HG03442 (cell line): ENCODE results near the gene RNF141.
A peak's percentile ranks its signal among the peaks of the same experiment; 100 is the strongest.

Experiments used
- ATAC-seq: cut with Tn5 transposase; IDR thresholded peaks from one replicate; pipeline ENCODE4 v1.9.1; 2021; ENCODE audit warnings: mild to moderate bottlenecking, moderate library complexity; ENCODE audit not compliant: unreplicated experiment

The RNF141 gene

DNA sequence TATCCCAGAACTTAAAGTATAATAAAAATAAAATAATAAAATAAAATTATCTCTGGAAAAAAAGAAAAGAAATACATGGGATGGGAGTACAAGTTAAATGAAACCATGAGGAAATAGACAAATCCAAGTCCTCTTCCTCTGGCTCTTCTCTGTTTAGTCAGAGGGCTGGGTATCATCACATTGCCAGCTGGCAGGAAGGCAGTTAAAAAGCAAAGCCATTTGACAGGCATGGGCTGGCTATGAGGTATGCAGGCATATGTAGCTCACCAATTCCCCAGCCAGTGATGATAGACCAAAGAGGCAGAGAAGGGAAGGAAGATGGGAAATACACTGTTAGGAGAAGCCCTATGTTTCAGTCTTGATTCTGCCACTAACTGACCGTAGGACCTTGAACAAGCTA is 21.0 kb upstream of the RNF141 start:
- ATAC-seq, result no peak

GRCh38 chr11:10561043-10561818 is 20.2 kb upstream of the RNF141 start:
- no peak for ATAC-seq

DNA sequence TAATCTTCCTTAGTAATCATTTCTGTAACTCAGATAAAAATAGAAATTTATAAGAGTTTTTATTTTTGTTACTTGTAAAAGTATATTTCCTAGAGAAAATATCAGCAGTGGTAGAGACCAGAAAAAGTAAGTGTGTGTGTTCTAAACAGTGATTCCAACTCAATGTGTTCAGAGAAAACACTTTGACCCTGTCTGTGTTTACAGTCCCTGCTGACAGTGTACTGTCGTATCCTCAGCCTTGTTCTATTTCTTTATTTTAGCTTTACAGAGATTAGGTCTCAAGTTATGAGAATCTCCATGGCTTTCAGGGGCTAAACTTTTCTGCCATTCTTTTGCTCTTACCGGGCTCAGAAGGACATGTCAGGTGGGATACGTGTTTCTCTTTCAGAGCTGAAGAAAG is 17.3 kb upstream of the RNF141 start:
- no peak for ATAC-seq

GRCh38 chr11:10556590-10556989 is 15.6 kb upstream of the RNF141 start:
- ATAC-seq, result no peak

DNA sequence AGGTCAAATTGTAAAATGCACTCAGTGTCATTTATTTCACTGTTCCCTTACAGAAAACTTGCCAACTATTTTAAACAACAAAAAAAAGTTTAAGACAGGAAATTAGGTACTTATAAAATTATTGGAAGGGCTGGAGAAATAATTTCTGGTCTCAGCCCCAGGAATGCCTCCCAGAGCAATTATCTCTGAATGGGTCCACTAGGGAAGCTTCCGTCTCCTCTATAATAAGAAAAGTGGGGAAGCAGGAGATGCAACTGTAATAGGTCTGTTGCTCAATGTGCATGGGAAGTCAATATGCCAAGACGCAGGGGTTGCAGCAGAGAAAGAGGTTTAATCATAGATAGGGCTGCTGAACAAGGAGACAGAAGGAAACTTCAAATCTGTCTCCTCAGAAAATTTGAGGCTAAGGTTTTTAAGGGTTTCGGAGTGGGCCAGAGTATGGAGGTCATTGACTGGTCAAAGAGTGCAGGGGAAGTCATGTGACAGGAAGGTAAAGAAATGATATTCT is 10.9 kb upstream of the RNF141 start:
- no peak for ATAC-seq

- no peak for ATAC-seq
These were observed 10.3 kb upstream of the RNF141 start for GRCh38 chr11:10551290-10551592.

- no peak for ATAC-seq
These were observed 9.7 kb upstream of the RNF141 start for GRCh38 chr11:10550503-10551289.

GRCh38 chr11:10544491-10545465 is 3.8 kb upstream of the RNF141 start:
- ATAC-seq, result no peak

GRCh38 chr11:10543782-10544181 is 2.8 kb upstream of the RNF141 start:
- no peak for ATAC-seq

- ATAC-seq, result no peak
These were observed 1.8 kb upstream of the RNF141 start for GRCh38 chr11:10542776-10543175.

GRCh38 chr11:10541561-10541930 is 559 bp upstream of the RNF141 start:
- no peak for ATAC-seq

DNA sequence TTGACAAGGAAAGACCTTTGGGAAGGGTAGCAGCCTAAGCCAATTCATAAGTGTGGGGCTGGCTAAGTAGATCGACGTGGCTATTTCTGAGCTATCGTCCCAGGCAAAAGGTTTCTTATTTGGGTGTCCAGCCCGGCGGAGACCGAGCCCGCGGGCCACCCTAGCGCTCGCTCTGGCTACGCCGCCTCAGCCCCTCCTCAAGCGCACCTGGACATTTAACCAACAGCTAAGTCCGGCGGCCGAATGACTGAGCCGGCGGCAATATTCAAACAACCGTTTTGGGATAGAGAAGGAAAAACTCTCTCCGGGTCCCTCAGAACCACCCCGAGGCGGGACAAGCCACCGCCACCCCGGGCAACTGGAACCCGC is 457 bp downstream of the RNF141 start:
- ATAC-seq, result peak; percentile 16

GRCh38 chr11:10539339-10539738 is 1.6 kb downstream of the RNF141 start:
- no peak for ATAC-seq

DNA sequence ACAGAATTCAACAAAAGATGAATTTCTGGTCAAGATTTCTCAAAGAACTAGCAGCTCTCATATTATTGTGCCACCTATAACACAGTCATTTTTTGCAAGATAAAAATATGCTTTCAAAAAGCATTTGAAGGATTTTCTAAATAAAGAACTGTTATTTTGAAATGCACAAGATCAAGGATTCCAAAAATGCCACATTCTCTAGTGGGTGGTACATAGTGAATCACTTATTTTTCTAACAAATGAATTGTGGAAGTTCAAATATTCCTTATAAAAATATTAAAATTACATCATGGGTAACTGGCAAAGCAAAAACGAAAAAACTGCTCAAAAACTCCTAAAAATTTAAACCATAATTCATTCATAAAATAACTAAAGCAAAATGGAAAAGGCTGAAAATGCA is 2.1 kb downstream of the RNF141 start:
- no peak for ATAC-seq

GRCh38 chr11:10537600-10537999 is 3.4 kb downstream of the RNF141 start:
- ATAC-seq, result no peak

- no peak for ATAC-seq
These were observed 6.7 kb downstream of the RNF141 start for GRCh38 chr11:10534316-10534715.

DNA sequence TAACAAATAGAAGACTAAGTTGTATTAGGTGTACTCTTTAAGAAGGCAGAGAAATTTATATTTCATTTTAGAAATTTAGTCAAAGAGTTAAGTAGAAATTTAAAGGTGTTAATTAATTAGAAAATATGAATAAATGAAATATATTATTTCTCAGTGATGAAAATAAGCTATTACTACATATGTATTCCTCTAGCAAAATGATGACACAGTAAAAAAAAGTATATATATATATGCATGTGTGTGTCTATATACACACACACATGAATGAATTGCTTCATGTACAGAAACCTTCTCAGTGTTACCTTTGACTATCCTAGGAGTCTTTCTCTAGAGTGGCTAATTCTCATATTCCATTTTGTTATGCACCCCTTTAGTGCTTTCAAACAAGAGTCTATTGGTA is 7.7 kb downstream of the RNF141 start:
- ATAC-seq, result no peak

DNA sequence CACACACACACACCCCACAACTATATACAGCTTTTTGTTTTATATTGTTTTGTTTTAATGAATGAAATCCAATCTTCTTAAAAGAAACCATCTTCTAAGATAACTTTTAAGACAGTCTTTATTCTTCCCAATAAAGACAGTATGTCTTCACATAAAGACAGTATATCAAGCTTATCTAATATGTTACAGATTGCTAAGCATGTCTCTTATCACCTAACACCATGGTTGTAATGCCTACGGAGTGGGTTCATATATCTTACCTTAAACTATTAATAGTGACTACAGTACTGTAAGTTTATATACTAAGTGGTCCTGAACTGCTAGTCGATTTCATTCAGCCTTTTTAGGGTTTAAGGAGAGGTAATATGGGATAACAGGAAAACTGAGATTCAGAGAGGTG is 8.5 kb downstream of the RNF141 start:
- ATAC-seq, result no peak

DNA sequence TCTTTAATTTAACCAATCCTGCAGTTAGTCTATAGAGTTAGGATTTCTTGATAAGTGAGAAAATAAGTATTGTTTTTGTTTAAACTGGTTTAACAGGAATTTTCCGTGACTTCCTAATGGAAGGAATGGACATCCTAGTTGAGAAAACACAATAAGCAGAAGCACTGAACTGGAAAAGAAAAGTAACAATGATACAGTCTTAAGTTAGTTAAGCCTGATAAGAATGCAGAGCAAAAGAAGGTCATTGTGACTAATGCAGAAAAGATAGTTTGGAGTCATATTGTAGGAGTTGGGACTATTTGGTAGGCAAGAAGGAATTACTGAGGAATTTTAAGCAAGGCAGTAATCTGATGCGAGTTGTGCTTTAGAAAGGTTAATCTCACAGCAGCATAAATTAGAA is 11.7 kb downstream of the RNF141 start:
- ATAC-seq, result no peak

- ATAC-seq, result no peak
These were observed 12.9 kb downstream of the RNF141 start for GRCh38 chr11:10528121-10528520.
